Epidermal melanocyte (primary cell): ENCODE results near the gene PYGL.
A peak's percentile ranks its signal among the peaks of the same experiment; 100 is the strongest.
"Not testable (repeated sequence)": the region's sequence is repeated elsewhere in the genome, so short reads cannot be mapped to it uniquely, and the experiment has no call there.

Experiments
- DNase-seq: peaks from one replicate; pipeline ENCODE4 v3.0.0; 2011; ENCODE audit warnings: low spot score; ENCODE audit not compliant: insufficient read length

PYGL gene

DNA sequence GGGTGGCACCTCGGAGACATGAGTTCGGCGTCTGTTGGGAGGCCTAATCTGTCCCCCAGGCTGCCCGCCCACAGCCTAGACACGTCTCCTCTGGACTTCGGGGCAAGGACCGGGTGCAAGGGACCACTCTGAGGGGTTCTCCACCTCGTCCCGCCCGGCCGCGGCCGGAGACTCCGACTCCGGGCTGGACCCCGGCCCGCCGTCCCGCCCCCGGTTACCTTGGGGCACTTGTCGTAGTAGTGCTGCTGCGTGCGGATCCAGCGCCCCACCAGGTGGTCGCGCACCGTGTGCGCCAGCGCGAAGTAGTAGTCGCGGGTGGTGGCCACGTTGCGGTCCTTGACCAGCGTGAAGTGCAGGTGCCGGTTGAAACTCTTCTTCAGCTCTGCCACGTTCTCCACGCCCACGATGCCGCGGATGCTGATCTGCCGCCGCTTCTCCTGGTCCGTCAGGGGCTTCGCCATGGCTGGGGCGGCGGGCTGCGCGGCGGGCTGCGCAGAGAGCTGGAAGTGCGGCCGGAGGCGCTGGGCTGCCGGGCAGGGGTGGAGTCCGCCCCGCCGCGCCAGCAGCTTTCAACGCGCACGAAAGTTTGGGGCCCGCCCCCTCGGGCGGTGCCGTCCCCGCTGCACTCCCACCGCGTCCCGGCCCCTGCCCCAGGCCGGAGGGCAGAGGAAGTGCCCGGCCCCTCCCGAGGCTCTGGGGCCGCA is at the start of gene PYGL:
PYGL (minus strand) TSS at position 541 of the 704 bp plus-strand sequence; CDS start at position 461, 80 bp downstream.
- peak; percentile 33 for DNase-seq

DNA sequence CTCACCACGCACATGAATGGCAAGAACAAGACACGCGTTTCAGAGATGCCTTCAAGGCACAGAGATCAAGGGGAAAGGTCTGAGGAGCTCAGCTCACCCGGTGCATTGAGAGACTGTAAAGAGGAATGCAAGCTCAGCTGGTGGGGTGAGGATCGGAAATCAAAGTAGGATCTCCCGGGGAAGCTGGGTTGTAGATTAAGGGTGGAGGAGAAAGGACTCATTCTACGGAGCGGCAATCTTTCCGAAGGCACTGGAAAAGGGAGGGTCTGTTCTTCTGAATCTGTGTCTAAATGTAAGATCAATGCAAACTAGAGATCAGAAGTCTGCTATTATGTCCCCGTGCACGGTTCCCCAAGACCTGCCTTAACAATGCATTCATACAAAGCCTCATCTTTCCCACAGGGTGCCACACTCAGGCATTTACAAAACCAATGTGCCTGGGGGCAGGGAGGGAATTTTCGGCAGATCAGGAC is 41.6 kb upstream of the PYGL start:
- no peak for DNase-seq

DNA sequence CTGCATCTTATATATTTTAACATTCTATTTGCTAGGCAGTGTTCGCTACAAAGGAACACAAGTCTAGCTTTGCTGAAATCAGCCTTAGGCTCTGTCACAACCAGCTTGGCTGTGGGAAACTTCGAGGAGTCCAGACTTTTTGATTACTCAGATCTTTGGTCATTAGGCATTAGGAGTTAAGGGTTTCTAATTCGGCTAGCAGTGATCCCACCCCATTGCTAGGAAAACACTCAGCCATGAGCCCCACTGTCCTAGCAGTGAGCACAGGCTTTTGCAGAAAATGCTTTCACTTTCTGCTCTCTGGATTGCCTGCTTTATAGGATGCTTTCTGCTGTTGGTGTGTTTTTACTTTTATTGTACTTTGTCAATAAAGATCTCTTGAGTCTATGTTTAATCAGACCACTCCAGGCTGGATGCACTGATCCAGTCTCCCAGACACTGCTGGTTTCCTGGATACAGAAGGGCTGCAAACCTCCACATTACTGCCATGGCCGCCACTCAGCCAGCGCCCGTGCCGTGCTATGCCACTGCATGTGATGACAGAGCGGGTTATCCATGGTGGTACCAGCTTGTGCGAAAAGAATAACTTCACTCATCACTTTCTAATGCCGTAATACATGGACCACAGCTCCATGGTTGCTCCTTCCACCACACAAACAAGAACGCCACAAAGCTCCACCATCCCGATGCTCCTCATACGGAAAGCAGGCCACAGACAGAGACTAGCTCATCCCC is 41.0 kb upstream of the PYGL start:
- no peak for DNase-seq

DNA sequence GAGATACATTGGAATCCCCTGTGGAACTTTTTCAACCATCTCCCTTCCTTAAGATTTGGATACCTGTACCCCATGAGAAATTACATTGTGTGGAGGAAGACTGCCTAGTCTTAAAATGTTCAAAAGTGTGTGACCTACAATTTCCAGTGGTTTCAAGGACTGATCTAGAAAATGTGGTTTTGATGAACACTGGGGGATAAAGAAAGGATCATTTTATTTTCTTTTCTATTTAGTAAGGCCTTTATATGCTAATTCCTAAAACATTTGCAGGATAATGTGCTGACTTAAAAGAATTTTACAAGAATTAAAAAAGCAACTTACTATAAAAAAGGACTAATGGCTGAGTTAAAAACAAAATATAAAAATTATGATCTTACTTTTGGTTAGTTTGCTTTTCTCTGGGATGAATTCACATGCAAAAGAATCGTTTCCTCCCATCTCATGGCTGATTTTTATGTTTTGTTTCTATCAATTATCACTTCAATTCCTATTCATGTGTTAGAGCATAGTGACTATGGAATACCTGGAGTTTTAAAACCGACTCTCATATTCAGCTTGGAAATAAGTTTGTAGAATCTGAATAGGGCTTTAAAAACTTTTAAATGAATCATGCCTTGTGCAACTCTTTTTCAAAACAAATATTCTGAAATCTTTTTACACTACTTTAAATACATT is 39.9 kb upstream of the PYGL start:
- DNase-seq, result no peak

DNA sequence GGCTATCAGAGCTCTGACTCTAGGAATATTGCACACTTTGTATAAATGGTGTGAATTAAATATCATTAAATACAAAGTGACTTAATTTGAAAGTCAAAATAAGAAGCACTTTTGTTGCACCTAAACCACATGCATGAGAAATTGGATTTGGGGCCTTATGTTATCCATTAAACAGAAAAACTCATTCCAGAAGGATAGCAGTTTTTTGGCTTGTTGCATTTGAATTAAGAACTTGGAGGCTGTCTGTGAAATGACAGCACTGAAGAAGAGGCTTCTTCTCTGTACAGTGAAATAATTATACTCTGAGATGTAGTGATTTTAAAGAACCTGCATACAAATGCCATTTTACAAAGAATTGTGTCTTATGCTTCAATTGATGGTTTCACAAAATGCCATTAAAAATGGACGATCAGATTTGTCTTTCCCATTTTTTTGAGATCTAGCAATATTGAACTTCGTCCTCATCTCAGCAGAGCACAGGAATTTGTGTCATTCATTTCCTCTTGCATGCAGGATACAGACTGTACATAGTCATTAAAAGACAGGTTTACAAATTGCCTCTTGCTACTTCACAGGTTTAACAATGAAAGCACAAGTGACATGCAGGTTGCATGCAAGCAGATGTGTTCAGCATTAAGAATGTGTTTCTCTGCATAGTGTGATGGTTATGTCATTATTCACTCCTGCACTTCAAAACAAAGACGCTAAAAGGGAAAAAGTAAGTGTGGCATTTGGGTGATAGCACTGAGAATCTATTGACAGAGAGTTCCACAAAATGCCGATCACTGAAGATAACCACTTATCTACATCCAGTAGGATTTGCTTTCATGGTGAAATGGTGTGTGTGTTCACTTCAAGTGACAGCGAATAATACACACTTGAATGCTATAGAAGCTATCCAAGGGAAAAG is 35.9 kb upstream of the PYGL start:
- no peak for DNase-seq

DNA sequence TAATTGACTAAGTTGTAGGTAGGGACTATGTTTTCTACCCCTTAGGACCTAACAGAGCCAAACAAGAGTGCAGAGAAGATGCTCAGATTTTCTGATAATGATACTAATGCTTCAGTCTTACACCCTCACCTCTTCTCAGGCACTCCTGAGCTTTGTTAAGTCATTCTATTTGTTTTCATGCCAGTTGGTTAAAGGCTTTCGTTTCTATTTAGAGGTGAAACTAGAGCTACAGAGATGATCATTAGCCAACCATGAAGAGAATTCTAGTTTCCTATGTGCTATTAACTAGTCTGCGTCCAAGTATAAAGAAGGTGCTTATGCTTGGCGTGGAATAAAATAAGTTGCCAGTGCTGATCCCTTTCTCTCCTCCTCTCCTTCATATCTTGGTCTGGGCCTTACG is 34.6 kb upstream of the PYGL start:
- DNase-seq, result no peak

DNA sequence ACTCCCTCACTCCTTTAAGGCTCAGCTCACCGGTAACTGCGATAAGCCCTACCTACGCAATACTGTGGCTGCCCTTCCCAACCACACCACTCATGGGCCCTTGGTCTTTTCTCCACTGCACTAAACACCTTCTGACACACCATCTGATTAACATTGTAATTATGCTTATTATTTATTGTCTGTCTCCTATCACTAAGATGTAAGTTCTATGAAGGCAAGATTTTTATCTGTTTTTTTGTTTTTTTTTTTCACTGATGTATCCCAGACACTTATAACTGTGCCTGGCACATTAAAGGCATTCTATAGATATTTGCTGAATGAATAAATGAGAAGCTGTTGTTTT is 34.2 kb upstream of the PYGL start:
- no peak for DNase-seq

DNA sequence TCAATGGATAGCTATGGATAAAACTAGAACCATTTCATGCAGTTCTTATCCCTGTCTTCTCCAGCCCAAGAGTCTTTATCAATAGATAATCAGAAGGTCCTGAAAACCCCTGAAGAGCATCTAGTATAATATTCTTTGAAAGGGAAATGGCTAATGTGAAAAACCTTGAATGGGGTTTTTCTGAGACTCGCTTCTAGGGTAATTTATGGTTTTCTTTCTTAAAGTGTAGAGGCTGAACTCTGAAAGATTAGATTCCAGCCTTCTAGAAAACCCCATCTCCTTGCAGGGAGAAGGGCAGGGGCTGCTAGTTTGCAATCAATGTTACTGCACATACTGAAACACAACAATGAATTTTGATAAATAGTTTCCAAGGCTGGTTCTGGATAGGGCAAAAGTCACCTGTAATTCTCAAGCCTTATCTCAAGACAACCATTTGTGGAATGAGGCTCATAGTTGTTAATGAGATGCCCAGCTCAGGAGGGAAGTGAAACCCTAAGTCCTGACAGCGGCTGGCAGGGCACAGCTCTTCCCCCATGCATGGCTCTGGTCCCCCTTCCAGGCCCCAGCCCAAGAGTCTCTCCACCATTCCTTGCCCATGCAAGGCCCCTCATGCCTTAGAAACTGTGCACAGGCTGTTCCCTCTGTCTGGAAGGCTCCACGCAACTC is 33.7 kb upstream of the PYGL start:
- DNase-seq, result no peak

DNA sequence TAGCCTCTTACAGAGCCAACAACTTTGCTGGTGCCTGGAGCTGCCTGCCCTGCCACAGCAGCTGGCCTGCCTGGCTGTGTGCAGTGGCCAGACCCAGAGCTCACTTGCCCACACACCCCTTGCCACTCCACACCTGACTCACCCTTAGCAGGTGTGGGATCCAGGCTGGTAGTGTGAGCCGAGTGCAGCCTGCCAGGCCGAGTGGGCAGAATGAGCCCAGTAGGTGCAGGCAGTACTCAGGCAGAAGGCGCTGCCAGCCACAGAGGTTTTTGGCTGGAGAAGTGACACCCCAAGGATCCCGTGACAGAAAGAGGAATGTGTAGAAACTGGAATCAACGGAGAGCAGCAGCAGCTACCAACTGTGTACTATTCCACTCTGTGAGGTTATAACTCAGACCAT is 29.8 kb upstream of the PYGL start:
- DNase-seq, result no peak

DNA sequence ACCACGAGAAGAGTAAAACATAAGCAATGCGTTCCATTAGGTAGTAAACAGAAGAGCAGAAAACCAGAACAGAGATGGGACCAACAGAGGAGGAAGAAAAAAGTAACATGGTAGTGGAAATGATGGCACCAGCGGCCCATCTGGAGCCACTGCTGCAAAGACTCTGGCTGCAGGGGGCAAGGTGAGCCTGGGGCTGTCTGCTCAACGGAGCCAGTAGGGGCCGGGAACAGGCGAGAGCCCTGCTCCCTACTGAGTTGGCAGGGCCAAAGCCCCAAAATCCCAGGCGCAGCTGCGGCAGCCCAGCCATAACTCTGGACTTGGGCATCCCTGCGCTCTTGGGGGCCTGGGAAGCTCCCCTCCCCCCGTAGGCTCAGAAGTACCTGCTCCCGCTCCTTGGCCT is 28.5 kb upstream of the PYGL start:
- DNase-seq, result no peak

DNA sequence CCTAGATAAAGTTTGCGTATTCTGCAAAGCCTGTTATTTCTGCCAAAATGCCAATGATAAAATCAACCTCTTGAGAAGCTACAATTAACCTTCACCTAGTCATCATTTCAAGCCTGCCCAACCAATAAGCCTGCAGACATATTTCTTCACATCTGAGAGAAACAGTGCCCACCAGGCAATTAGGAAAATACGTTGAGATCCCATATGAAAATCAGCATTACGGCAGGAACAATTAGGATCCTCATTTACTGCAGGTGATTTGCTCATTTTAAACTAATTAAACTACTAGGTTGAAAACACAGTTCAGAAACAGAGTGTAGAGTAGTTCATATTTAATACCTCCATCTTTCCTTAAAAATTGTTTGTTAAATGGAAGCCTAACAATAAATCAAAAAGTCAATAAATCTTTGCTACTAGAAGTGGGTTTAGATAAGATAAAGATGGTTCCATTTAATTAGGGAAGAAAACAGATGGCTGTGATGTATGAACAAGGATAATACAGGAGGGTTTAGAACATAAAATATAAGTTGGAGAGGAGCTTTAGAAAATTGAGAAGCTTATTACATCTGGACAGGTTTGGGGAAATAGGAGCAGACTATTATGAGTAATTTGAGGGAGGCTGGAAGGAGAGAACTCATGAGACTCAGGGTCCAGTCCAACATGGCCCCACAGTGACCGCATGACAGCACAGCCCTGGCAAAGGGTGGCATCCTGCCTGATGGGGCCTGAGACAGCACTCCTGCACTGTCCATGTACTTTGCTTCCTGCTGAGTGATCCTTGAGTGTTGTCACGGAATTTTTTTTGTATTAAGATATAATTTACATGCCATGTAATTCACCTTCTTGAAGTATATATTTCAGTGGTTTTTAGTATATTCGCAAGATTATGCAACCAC is 26.9 kb upstream of the PYGL start:
- no peak for DNase-seq

DNA sequence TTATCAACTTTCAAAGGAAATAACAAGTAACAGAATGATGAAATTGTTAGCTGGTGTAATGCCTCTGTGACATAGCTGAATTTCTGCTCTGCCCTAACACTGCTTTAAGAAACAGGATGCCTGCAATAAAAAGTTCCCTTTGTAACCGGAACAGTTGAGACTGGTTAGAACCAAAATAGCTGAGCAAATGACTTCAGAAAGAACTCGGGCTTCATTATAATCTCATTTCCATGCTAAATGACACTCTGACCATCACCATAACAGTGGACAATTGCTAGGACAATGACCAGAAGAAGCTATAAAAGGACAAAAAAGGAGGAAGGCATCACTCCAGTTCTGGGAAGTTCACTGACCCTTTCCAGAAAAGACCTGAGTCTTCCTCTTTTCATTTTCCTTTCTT is 23.5 kb upstream of the PYGL start:
- DNase-seq, result no peak

DNA sequence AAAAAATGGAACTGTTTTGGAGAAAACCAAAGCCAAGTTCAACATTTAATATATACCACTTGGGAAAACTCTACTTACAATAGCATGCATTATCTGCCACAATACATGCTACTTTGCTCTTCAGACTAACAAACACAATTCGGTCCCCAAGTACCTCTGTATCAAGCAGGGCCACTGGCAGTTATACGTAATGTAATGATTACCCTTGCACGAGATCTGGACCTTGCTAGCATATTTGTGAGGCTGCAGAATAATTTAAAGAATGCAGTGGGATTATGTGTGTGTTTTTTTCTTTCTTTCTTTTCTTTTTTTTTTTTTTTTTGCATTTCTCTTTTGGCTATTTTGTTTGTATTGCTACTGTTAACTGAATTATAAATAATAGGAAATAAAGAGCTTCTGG is 22.8 kb upstream of the PYGL start:
- no peak for DNase-seq

DNA sequence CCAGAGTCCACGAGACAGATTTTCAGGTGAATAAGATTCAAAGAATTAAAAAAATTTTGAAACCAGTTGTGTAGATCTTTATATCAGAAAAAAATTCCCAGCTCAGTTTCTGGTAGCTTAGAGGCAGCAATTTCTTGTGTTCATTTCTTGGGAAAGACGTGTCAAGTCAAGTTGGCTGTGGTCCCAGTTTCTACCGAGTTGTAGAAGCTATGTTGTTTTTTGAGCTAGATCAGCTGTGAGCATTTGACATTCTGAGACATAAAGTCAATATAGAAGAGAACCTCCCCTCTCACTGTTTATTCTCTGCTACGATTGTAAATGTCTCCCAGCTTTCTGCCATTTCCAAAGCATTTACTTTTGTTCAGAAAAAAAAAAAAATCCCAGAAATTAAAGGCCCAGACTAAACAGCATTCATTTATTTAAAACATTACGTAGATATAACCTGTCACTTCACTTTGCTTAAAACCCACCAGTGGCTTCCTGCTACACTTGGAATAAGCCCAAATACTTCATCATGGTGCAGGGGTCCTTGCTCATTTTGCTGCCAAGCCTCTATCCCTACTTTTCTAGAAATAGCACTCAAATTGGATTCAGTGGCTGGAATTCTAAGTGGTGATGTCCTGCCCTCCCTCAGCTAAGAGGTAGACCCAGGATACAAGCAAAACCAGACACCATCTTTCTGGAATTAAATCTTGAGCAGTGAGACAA is 20.6 kb upstream of the PYGL start:
- peak; percentile 46 for DNase-seq

DNA sequence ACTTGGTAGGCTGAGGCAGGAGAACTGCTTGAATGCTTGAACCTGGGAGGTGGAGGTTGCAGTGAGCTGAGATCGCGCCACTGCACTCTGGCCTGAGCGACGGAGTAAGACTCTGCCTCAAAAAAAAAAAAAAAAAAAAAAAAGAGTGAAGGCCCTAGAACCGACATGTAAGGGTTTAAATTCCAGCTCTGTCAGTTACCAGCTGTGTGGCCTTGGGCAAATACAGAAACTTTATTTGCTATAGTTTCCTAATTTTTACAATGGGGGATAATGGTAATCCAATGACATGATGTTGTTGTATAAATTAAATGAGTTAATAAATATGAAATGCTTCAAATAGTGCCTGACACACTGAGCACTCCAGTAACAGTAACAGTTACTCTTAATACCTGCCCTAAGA is 19.6 kb upstream of the PYGL start:
- no peak for DNase-seq

DNA sequence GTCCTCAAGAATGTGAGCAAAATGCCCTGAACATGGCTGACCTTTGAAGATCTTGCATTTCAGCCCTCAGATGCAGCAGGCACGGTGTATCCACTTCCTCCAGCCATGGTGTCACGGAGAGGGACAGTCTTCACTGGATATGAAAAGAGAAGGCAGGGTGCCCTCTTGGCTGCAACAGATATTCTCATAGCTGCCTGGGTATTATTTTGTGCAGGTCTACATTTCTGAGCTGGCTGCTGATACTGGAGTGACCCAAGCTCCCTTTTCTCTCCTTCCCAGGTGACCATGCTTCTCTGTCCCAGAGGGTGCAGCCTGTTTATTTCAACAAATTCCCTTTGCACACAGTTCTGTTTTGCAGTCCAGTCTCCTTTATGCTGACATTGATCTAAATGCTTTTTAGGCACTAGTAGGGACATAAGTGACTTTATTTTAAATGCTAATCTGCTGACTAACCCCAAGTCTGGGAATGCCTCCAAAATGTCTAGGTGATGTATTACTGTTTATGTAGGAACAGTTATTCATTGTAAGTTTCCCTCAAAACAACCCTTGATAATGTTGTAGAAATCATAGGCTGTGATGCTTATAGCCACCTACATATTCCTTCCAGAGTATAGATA is 17.4 kb upstream of the PYGL start:
- DNase-seq, result peak; percentile 38

DNA sequence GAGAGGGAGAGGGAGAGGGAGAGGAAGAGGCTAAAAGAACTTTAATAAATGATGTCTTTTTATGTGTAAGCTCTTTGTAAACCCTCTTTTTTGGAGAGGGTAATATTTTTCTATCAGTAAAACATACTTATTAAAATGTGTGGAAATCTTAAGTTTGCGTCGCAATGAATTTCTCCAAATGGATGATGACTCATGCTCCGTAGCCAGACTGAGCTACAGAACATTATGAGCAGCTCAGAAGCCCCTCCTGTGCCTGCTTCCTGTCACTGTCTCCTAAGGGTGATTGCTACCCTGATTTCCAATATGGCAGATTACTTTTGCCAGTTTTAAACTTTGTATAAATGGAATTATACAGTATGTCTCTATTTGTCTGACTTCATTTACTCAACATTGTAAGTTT is 13.0 kb upstream of the PYGL start:
- no peak for DNase-seq

DNA sequence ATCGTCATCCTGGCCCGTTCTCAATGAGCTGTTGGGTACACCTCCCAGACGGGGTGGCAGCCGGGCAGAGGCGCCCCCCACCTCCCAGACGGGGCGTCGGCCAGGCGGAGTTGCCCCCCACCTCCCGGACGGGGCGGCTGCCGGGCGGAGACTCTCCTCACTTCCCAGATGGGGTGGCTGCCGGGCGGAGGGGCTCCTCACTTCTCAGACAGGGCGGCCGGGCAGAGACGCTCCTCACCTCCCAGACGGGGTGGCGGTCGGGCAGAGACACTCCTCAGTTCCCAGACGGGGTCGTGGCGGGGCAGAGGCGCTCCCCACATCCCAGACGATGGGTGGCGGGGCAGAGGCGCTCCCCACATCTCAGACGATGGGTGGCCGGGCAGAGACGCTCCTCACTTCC is 12.1 kb upstream of the PYGL start:
- not testable (repeated sequence) for DNase-seq
